ENCODE measurements around the gene MEI1. TPM values are rescaled to one million over a fixed set of nuclear protein-coding genes. Genes with fewer than 3 reads are reported as not detected.

The MEI1 gene
- total RNA-seq, 1 experiment from 2014 or later, result 0.35 TPM

- no peak for TF ChIP-seq MLX (CRISPR knock-in tag; IDR thresholded peaks at IDR 0.05)
- TF ChIP-seq ZNF512 (CRISPR knock-in tag; IDR thresholded peaks at IDR 0.05; ENCODE audit: borderline replicate concordance), result no peak
- no peak for TF ChIP-seq USF1 (CRISPR knock-in tag; IDR thresholded peaks at IDR 0.05)
- no peak for TF ChIP-seq GABPB1 (CRISPR knock-in tag; IDR thresholded peaks at IDR 0.05)
- TF ChIP-seq JAZF1 (CRISPR knock-in tag; IDR thresholded peaks at IDR 0.05), result no peak
Measured at GRCh38 chr22:41702763-41703162, 3.5 kb downstream of the MEI1 start (continued).

- TF ChIP-seq ZNF317 (CRISPR knock-in tag; IDR thresholded peaks at IDR 0.05; ENCODE audit: borderline replicate concordance, low read depth), result no peak
- TF ChIP-seq TCF7 (CRISPR knock-in tag; IDR thresholded peaks at IDR 0.05; ENCODE audit: low read depth), result no peak
- TF ChIP-seq ATF6 (CRISPR knock-in tag; IDR thresholded peaks at IDR 0.05), result no peak
- no peak for TF ChIP-seq ZNF396 (CRISPR knock-in tag; IDR thresholded peaks at IDR 0.05; ENCODE audit: borderline replicate concordance)
- no peak for TF ChIP-seq ZNF416 (CRISPR knock-in tag; IDR thresholded peaks at IDR 0.05)
- no peak for TF ChIP-seq E2F4 (CRISPR knock-in tag; IDR thresholded peaks at IDR 0.05; ENCODE audit: borderline replicate concordance, low read depth)
- TF ChIP-seq SMAD3 (CRISPR knock-in tag; IDR thresholded peaks at IDR 0.05; ENCODE audit: borderline replicate concordance), result no peak
- no peak for TF ChIP-seq IRF2 (CRISPR knock-in tag; IDR thresholded peaks at IDR 0.05; ENCODE audit: borderline replicate concordance, low read depth)
- TF ChIP-seq ZNF219 (CRISPR knock-in tag; IDR thresholded peaks at IDR 0.05; ENCODE audit: borderline replicate concordance), result no peak
- TF ChIP-seq NR2C2 (CRISPR knock-in tag; IDR thresholded peaks at IDR 0.05), result no peak
- no peak for TF ChIP-seq HMGXB4 (CRISPR knock-in tag; IDR thresholded peaks at IDR 0.05)
- no peak for TF ChIP-seq GABPB1 (CRISPR knock-in tag; IDR thresholded peaks at IDR 0.05)
- TF ChIP-seq E2F1 (CRISPR knock-in tag; IDR thresholded peaks at IDR 0.05), result no peak
- TF ChIP-seq NFE2L1 (CRISPR knock-in tag; IDR thresholded peaks at IDR 0.05), result no peak
- no peak for TF ChIP-seq MXD4 (CRISPR knock-in tag; IDR thresholded peaks at IDR 0.05; ENCODE audit: borderline replicate concordance)
- H3K4me3 Mint-ChIP-seq, result no peak overlapping the region
- H3K27me3 Mint-ChIP-seq (ENCODE audit: low read depth), result peaks cover 42% of the 10 kb centered on the region
- CTCF ChIA-PET, result no interaction called here
- H3K27ac Mint-ChIP-seq, result no peak overlapping the region
- POLR2A ChIA-PET, result no interaction called here
- DNase-seq (ENCODE audit: low spot score), result no peak
- H3K4me1 Mint-ChIP-seq, result no peaks in the 10 kb centered on the region
- no peak for ATAC-seq
- H3K36me3 Mint-ChIP-seq, result no peaks in the 10 kb centered on the region
- no peaks in the 10 kb centered on the region for H3K9me3 Mint-ChIP-seq
Measured at GRCh38 chr22:41709341-41709740, 10.0 kb downstream of the MEI1 start.

Data from WTC11 (cell line).